Gastrocnemius medialis (tissue), 4 donors: ENCODE results near the gene IRS1.

Experiments used
- CTCF ChIP-seq, 5 experiments: fragments of 450-650 bp in 3 of 5; fragments of 200-600 bp in 2 of 5; sonication (generic) in 2 of 5; IDR thresholded peaks in 4 of 5; conservative IDR thresholded peaks in 1 of 5; 1 replicate in 4 of 5; 2 replicates in 1 of 5; pipeline ENCODE4 v1.5.1; 2016 to 2019; ENCODE audit warnings: antibody characterized with exemption in 5 of 5, mild to moderate bottlenecking in 3 of 5, moderate library complexity in 3 of 5
- POLR2A ChIP-seq, 2 donors: fragments of 450-650 bp; IDR thresholded peaks; one replicate each; pipeline ENCODE4 v1.6.1; 2017; ENCODE audit warnings: antibody characterized with exemption in 2 of 2, mild to moderate bottlenecking in 2 of 2, moderate library complexity in 2 of 2

DNA sequence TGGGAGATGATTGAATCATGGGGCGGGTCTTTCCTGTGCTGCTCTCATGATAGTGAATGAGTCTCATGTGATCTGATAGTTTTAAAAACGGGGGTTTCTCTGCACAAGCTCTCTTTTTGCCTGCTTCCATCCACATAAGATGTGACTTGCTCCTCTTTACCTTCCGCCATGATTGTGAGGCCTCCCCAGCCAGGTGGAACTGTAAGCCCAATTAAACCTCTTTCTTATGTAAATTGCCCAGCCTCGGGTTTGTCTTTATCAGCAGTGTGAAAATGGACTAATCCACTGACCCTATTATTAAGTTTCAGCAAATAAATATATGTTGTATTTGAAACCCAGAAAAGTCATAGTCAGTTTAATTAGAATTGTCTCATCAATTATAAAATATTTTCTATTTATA, 22.0 kb downstream of the IRS1 start:
- TF ChIP-seq CTCF (IDR thresholded peaks at IDR 0.05 in 4 of 5, conservative IDR thresholded peaks at IDR 0.05 in 1 of 5) = no peak
- TF ChIP-seq POLR2A (IDR thresholded peaks at IDR 0.05) = no peak
